ENCODE measurements around the gene MYO19.

MYO19 gene

DNA sequence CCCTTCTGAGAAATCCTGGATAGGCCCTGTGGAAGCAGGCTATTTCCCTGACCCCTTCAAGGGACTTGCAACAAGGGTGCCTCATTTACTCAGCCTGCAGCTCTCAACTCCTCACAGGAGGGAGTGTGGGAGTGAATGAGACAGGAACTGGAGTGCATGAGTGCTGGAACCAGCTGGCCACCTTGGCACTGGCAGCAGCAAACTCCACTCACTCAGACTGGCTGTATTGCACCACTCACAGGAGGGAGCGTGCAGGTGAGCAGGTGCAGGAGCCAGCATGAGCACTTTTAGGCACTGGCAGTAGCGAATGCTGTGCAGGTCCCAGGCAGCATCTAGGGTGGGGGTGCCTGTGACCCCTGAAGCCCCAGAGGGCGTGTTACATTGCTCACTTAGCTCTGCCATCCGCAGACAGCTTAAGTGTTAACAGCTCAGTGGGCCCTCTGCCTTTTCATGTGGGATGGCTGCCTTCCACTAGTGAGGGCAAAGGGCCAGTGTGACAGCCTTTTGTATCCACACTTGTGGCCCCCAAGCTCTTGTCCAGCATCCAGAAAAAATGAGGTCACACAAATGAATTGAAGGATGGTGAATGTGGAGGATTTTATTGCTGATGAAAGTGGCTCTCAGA lies 59.2 kb downstream of the MYO19 start:
- no peak for DNase-seq (ENCODE audit: extremely low spot score)
- ChIA-PET POLR2A (no interaction called here), CTCF (interaction anchor here (0.9 to 1.6 kb wide), 4 partner anchors 12 to 499 kb away, joined by 3 to 4 read pairs (median 4); no protein-coding TSS in a partner anchor)
- TF ChIP-seq, protein P1, sequence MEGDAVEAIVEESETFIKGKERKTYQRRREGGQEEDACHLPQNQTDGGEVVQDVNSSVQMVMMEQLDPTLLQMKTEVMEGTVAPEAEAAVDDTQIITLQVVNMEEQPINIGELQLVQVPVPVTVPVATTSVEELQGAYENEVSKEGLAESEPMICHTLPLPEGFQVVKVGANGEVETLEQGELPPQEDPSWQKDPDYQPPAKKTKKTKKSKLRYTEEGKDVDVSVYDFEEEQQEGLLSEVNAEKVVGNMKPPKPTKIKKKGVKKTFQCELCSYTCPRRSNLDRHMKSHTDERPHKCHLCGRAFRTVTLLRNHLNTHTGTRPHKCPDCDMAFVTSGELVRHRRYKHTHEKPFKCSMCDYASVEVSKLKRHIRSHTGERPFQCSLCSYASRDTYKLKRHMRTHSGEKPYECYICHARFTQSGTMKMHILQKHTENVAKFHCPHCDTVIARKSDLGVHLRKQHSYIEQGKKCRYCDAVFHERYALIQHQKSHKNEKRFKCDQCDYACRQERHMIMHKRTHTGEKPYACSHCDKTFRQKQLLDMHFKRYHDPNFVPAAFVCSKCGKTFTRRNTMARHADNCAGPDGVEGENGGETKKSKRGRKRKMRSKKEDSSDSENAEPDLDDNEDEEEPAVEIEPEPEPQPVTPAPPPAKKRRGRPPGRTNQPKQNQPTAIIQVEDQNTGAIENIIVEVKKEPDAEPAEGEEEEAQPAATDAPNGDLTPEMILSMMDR (IDR thresholded peaks at IDR 0.05; ENCODE audit: control extremely low read depth, extremely low read depth, low read depth, missing control alignments) = no peak

DNA sequence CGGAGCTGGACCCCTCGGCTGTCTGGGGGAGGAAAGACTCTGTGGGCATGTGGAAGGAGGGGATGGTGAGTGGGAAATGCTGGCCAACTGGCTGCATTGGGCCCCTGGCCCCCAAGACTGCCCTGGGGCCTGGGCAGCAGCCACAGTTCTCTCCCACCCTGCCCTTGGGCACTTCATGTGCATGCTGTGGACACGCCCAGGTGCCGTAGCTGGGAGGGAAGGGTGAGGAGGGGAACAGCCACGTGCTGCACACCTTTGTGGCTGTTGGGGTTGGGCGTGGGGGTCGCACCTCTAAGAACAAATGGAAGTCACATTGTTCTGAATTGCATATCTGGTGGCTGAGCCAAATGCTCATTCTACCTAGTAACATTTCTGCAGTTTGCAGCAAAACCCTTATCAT lies 60.1 kb downstream of the MYO19 start:
- CTCF ChIA-PET = interaction anchor here (0.6 to 1.6 kb wide), 4 partner anchors 9 to 505 kb away, joined by 3 to 4 read pairs (median 3); no protein-coding TSS in a partner anchor
- no peak for DNase-seq (ENCODE audit: extremely low spot score)
- POLR2A ChIA-PET = no interaction called here
- TF ChIP-seq, protein P1 (IDR thresholded peaks at IDR 0.05; ENCODE audit: control extremely low read depth, extremely low read depth, low read depth, missing control alignments) = no peak

DNA sequence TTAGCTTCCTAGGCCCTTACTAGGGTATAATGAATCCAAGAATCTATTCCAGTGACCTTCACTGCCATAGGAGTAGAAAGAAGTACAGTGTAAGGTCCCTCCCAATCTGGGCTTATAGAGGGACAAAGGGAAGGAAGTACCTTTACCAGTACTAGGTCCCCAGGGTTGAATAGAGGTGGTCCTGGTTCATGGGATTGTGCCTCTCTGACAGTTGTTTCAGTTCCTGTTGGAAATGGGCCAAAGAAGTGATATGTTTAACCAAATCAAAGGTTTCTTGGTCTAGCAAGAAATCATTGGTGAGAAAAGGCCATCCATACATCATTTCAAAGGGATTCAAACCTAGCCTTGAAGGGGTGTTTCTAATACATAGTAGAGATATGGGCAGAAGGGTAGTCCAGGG lies 64.2 kb downstream of the MYO19 start:
- DNase-seq (ENCODE audit: extremely low spot score) = no peak
- ChIA-PET CTCF (interaction anchor here (1.7 kb wide), 1 partner anchor 13 kb away, joined by 9 read pairs; no protein-coding TSS in a partner anchor), POLR2A (no interaction called here)
- TF ChIP-seq, protein P1 (IDR thresholded peaks at IDR 0.05; ENCODE audit: control extremely low read depth, extremely low read depth, low read depth, missing control alignments) = no peak

DNA sequence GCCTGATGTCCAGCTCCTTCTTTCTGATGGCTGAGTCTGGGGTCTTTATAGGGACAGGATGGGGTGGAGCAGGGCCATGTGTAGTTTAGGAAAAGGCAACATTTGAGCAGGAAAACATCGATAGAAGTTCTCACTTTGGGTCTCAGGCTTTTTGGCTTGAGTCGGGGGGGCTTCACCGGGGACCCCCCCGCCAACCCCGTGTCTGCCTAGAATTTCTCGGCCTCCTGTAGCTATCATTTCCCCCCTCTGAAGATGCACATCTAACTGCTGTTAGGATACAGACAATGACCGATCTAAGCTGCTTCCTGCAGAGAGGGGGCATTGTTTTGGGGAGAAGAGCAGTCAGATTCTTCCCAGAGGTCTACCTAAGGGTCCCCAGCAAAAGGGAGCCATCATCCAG lies 64.9 kb downstream of the MYO19 start:
- TF ChIP-seq, protein P1 (IDR thresholded peaks at IDR 0.05; ENCODE audit: control extremely low read depth, extremely low read depth, low read depth, missing control alignments) = no peak
- no peak for DNase-seq (ENCODE audit: extremely low spot score)
- ChIA-PET POLR2A (no interaction called here), CTCF (interaction anchor here (1.7 to 1.8 kb wide), 2 partner anchors 9 to 14 kb away, joined by 4 to 9 read pairs; no protein-coding TSS in a partner anchor)

DNA sequence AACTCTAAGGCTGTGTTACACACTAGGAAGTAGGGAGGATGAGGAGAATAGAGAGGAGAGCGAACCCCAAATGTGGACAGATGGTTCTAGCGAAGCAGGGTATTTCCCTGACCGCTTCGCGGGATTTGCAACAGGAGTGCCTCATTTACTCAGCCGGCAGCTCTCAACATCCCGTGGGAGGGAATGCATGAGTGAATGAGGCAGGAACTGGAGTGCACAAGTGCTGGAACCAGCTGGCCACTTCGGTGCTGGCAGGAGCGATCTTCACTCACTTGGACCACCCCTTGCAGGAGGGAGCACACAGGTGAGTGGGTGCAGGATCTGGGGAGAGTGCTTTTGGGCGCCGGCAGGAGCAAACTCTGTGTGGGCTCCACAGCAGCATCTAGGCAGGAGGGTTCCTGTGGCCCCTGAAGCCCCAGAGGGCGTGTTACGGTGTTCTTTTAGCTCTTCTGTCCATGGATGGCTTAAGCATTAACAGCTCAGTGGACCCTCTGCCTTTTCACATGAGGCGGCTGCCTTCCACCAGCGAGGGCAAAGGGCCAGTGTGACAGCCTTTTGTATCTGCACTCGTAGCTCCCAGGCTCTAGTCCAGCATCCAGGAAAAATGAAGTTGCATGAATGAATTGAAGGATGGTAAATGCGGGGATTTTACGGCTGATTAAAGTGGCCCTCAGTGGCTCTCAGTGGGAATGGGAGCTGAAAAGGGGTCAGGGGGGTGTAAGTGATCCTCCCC lies 65.6 kb downstream of the MYO19 start:
- POLR2A ChIA-PET = no interaction called here
- DNase-seq (ENCODE audit: extremely low spot score) = no peak
- CTCF ChIA-PET = interaction anchor here (1.7 to 1.8 kb wide), 2 partner anchors 9 to 14 kb away, joined by 4 to 9 read pairs; no protein-coding TSS in a partner anchor
- TF ChIP-seq, protein P1 (IDR thresholded peaks at IDR 0.05; ENCODE audit: control extremely low read depth, extremely low read depth, low read depth, missing control alignments) = no peak

DNA sequence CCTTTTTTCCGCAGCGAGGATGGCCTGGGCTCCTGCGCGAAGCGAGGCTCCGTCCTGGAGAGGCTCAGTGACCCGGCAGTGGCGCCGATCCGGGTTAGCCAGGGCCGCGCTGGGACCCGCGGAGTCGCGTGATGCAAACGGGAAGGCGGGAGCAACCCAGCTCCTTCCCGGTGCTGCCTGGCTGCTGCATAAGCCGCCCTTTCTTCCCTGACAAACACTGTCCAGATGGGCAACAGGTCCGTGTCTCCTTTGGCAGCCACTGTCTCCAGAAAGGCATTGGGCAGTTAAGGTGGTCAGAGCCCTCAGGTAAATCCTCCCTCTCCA lies 69.9 kb downstream of the MYO19 start:
- ChIA-PET CTCF (interaction anchor here (1.5 kb wide), 1 partner anchor 18 kb away, joined by 6 read pairs; no protein-coding TSS in a partner anchor), POLR2A (no interaction called here)
- TF ChIP-seq, protein P1 (IDR thresholded peaks at IDR 0.05; ENCODE audit: control extremely low read depth, extremely low read depth, low read depth, missing control alignments) = no peak
- DNase-seq (ENCODE audit: extremely low spot score) = no peak

Measured in GM10248 (cell line).